Lower lobe of right lung (tissue), 2 donors: ENCODE measurements around the gene VGF. TPM values are rescaled to one million over a fixed set of nuclear protein-coding genes. Genes with fewer than 3 reads are reported as not detected.

Experiments used
- ATAC-seq, 2 donors: fragments of 200-7000 bp; cut with Tn5 transposase; one replicate each; pipeline ENCODE4 v1.9.1; 2020 to 2022; ENCODE audit warnings: mild to moderate bottlenecking in 2 of 2, moderate library complexity in 2 of 2
- DNase-seq: peaks from one replicate; pipeline ENCODE4 v3.0.0-alpha.2; 2020
- H3K27ac ChIP-seq: fragments of 200-600 bp; one replicate; pipeline ENCODE4 v1.8.0; 2022
- H3K27me3 ChIP-seq: fragments of 200-600 bp; one replicate; pipeline ENCODE4 v1.8.0; 2022; ENCODE audit warnings: low read depth
- H3K36me3 ChIP-seq: fragments of 200-600 bp; one replicate; pipeline ENCODE4 v1.8.0; 2022; ENCODE audit warnings: mild to moderate bottlenecking
- H3K4me1 ChIP-seq: fragments of 200-600 bp; one replicate; pipeline ENCODE4 v1.8.0; 2022
- H3K4me3 ChIP-seq: fragments of 200-600 bp; one replicate; pipeline ENCODE4 v1.8.0; 2022; ENCODE audit warnings: mild to moderate bottlenecking
- H3K9me3 ChIP-seq: fragments of 200-600 bp; one replicate; pipeline ENCODE4 v1.8.0; 2022
- CTCF ChIP-seq: fragments of 200-600 bp; IDR thresholded peaks from one replicate; pipeline ENCODE4 v1.8.0; 2022; ENCODE audit warnings: antibody characterized with exemption, mild to moderate bottlenecking
- intact Hi-C: fragments of 100-400 bp; cut with DNase I; formaldehyde crosslinking; loops from one replicate; pipeline ENCODE4 v1.11.0; 2022
- total RNA-seq: library from RNA; stranded (reverse); fragmentation: NEBNext Ultra II Directional; extraction: Animal tissue kit (Norgen Biotek cat#: 25700); gene quantifications from one replicate; pipeline ENCODE4 v1.2.1, GENCODE V29; 2021
- donor health status: DM: no; HTN: yes; CAD: no; lungs with severe emphysema.

Gene VGF
- total RNA-seq, 1 donor from 2014 or later = 0.15 TPM

GRCh38 chr7:101195884-101196283 is 30.5 kb upstream of the VGF start:
- Histone ChIP-seq H3K4me3 (no peak overlapping the region), H3K27ac (no peak overlapping the region), H3K9me3 (no peaks in the 10 kb centered on the region), H3K36me3 (no peaks in the 10 kb centered on the region), H3K4me1 (no peaks in the 10 kb centered on the region), H3K27me3 (peaks cover 45% of the 10 kb centered on the region)
- DNase-seq (no peak), ATAC-seq (no peak)
- intact Hi-C loops = no loop called here
- no peak for TF ChIP-seq CTCF

GRCh38 chr7:101189109-101189508 is 23.7 kb upstream of the VGF start:
- Histone ChIP-seq H3K27me3 (peaks cover 14% of the 10 kb centered on the region), H3K36me3 (no peaks in the 10 kb centered on the region), H3K9me3 (no peaks in the 10 kb centered on the region), H3K4me3 (no peak overlapping the region), H3K27ac (no peak overlapping the region), H3K4me1 (no peaks in the 10 kb centered on the region)
- no peak for TF ChIP-seq CTCF
- no peak for ATAC-seq
- no peak for DNase-seq
- intact Hi-C loops = no loop called here

GRCh38 chr7:101186844-101187428 is 21.6 kb upstream of the VGF start:
- TF ChIP-seq CTCF = no peak
- Histone ChIP-seq H3K4me1 (no peaks in the 10 kb centered on the region), H3K36me3 (no peaks in the 10 kb centered on the region), H3K4me3 (no peak overlapping the region), H3K27ac (no peak overlapping the region), H3K9me3 (no peaks in the 10 kb centered on the region), H3K27me3 (peaks cover 21% of the 10 kb centered on the region)
- no peak for ATAC-seq
- no peak for DNase-seq
- intact Hi-C loops = no loop called here

- Histone ChIP-seq H3K36me3 (no peaks in the 10 kb centered on the region), H3K4me1 (no peaks in the 10 kb centered on the region), H3K27me3 (peaks cover 26% of the 10 kb centered on the region), H3K9me3 (no peaks in the 10 kb centered on the region), H3K4me3 (no peak overlapping the region), H3K27ac (no peak overlapping the region)
- ATAC-seq (no peak), DNase-seq (no peak)
- intact Hi-C loops = no loop called here
- TF ChIP-seq CTCF = no peak
These were observed 20.8 kb upstream of the VGF start for GRCh38 chr7:101186194-101186593.

- H3K9me3 ChIP-seq = no peaks in the 10 kb centered on the region
- no peaks in the 10 kb centered on the region for H3K36me3 ChIP-seq
- H3K4me3 ChIP-seq = no peak overlapping the region
- ATAC-seq (no peak), DNase-seq (no peak)
- intact Hi-C loops = no loop called here
- peaks cover 34% of the 10 kb centered on the region for H3K27me3 ChIP-seq
- H3K27ac ChIP-seq = no peak overlapping the region
- TF ChIP-seq CTCF = no peak
- H3K4me1 ChIP-seq = peaks cover under 1% of the 10 kb centered on the region
These were observed 20.0 kb upstream of the VGF start for GRCh38 chr7:101185258-101185839.
